22Rv1 (cell line): ENCODE measurements around the gene PPFIA1.
A peak's percentile ranks its signal among the peaks of the same experiment; 100 is the strongest.
"Not testable (repeated sequence)": the region's sequence is repeated elsewhere in the genome, so short reads cannot be mapped to it uniquely, and the experiment has no call there.

Source experiments
- H3K27ac ChIP-seq: fragments of 450-650 bp; 2 replicates; pipeline ENCODE4 v1.5.1; 2017
- CTCF ChIP-seq: fragments of 450-650 bp; IDR thresholded peaks from 2 replicates; pipeline ENCODE4 v1.5.1; 2017; ENCODE audit warnings: mild to moderate bottlenecking
- ZFX ChIP-seq: fragments of 450-650 bp; IDR thresholded peaks from 2 replicates; pipeline ENCODE4 v1.6.1; 2017; ENCODE audit warnings: antibody characterized with exemption, borderline replicate concordance

Gene PPFIA1

GRCh38 chr11:70383664-70384565, 113.4 kb downstream of the PPFIA1 start:
- H3K27ac ChIP-seq, result no peak overlapping the region
- TF ChIP-seq ZFX (no peak), CTCF (no peak)

GRCh38 chr11:70384566-70385152, 114.2 kb downstream of the PPFIA1 start:
- H3K27ac ChIP-seq, result peak overlapping the region; percentile 5; the same call in 1 of the 2 replicates
- TF ChIP-seq ZFX (no peak), CTCF (no peak)

GRCh38 chr11:70387564-70387963, 117.1 kb downstream of the PPFIA1 start:
- TF ChIP-seq ZFX (no peak), CTCF (no peak)
- no peak overlapping the region for H3K27ac ChIP-seq

GRCh38 chr11:70389201-70389600, 118.7 kb downstream of the PPFIA1 start:
- no peak for TF ChIP-seq CTCF
- no peak for TF ChIP-seq ZFX

GRCh38 chr11:70390882-70391281, 120.4 kb downstream of the PPFIA1 start:
- not testable (repeated sequence) for H3K27ac ChIP-seq

More at GRCh38 chr11:70389201-70389600, 118.7 kb downstream of the PPFIA1 start:
- H3K27ac ChIP-seq, result no peak overlapping the region

- H3K27ac ChIP-seq, result no peak overlapping the region
These were observed 123.9 kb downstream of the PPFIA1 start for GRCh38 chr11:70394211-70394950.

More at GRCh38 chr11:70394211-70394950, 123.9 kb downstream of the PPFIA1 start:
- TF ChIP-seq CTCF (no peak), ZFX (no peak)
